HG03039 (cell line): ENCODE data around the gene CSRP2.
A peak's percentile ranks its signal among the peaks of the same experiment; 100 is the strongest.

ENCODE experiments used
- ATAC-seq: cut with Tn5 transposase; IDR thresholded peaks from one replicate; pipeline ENCODE4 v1.9.1; 2021; ENCODE audit warnings: mild to moderate bottlenecking, moderate library complexity; ENCODE audit not compliant: unreplicated experiment

Gene CSRP2

DNA sequence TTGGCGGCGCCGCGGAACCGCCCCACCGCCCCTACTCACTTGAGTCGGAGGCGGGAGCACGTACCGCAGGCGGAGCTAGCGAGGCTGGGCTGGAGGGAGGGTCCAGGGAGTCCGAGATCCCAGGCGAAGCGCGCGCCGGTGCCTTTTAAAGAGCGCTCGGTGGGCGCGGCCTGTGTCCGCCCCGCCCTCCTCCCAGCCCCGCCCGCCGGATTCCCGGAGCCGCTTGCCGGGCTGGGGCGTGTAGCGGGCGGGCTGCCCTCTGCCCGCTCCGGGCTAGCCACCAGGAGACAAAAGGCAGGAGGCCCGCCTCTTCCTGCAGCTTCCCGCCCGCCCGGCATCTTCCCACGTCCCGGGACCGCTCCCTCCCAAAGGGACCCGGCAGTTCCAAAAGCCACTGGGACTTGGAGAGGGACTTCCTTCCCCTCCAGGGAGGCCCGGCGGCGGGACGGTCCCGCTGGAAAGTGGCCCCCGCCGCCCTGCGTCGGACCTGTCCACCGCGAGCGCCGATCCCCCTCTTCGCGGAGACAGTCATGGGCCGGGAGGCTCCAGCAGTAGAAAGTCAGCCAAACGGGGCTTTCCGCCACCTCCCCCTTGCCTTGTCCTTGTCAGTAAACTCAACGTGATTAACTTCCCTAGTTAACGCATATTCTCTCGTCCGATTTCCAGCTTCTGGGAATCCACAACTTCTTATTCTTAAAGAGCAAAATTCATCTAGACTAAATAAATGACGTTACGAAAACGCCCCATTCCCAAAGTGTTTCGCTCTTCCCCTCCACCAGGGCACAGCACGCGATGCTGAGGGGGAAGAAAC lies at the start of gene CSRP2:
Gene CSRP2, minus strand, starts transcription at position 121 of the 811 bp plus-strand sequence. CDS start 12,759 bp downstream, outside the sequence.
- peak; percentile 90 for ATAC-seq

DNA sequence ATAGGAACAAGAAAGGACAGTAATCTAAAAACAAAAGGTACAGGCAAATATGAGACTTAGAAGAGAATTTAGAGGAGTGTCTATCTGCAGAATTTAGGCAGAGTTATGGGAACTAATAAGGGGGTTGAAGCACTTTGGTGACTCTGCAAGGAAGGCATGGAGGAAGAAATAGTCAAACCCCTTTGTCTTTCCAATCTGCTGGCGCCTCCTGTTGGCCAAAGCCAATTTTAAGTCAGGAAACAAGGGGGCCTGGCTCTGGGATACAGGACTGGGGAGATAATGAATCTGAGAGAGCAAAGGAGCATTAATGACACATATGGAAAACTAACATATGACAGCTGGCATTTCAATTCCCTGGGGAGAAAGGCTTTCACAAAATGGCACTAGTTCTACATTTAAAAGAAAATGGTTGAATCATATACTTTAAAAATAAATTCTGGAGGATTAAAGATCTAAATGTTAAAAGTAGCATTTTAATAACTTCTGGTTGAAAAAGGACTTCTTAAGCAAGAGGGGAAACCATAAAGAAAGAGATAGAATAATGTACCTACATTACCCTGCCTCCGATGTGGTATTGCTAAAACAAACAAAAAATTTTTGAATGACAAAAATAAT lies 48.5 kb upstream of the CSRP2 start:
- ATAC-seq: no peak

GRCh38 chr12:76925135-76925534 lies 46.3 kb upstream of the CSRP2 start:
- ATAC-seq: no peak

- no peak for ATAC-seq
Observed at GRCh38 chr12:76922866-76923265, 44.0 kb upstream of the CSRP2 start.

GRCh38 chr12:76921891-76922664 lies 43.3 kb upstream of the CSRP2 start:
- no peak for ATAC-seq

- ATAC-seq: no peak
Observed at GRCh38 chr12:76921100-76921471, 42.3 kb upstream of the CSRP2 start.

DNA sequence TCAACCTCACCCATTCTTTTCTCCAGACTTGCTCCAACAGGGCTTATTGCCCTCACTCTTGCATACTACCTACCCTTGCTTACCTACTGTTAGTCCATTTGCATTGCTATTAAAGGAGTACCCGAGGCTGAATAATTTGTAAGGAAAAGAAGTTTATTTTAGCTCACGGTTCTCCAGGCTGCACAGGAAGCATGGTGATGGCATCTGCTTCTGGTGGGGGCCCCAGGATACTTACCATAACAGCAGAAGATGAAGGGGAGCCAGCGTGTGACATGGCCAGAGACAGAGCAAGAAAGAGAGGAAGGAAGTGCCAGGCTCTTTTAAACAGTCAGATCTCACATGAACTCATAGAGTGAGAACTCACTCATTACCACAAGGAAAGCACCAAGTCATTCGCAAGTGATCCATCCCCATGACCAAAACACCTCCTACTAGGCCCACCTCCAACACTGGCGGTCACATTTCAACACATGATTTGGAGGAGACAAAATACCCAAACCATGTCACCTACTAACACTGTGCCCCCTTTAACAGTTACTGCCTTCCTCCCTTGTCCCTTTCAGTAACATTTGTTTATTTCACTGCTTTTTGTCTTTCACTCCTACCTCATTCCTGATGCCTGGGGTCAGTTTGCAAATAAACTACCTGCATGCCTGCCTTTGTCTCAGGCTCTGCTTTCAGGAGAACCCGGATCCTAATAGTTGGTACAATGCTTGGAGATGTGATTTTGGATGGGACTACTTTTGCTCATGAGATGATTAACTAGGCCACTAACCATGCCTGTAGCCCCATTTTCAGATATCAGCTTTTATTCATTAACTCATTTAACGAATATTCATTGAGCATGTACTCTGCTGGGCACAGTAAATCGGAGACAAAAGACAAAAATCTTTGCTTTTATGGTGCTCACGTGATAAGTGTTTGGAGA lies 41.6 kb upstream of the CSRP2 start:
- peak; percentile 89 for ATAC-seq

GRCh38 chr12:76919383-76920171 lies 40.8 kb upstream of the CSRP2 start:
- ATAC-seq: no peak

DNA sequence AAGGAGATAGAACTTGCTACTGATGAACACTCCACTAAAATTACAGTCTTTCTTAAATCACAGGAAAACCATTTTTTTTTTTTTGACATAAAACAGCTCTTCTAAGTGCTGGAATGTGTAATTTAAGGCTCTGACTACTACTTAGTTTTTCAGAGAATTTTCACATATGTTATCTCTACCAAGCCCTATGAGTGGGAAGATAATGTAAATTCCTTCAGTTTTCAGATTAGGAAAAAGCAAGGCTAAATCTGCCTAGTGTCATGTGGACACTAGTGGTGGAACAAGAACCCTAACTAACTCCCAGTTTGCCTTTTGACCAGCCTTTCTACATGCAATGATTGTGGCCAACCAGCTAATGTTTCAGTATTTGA lies 37.3 kb upstream of the CSRP2 start:
- ATAC-seq: no peak

GRCh38 chr12:76915361-76916169 lies 36.7 kb upstream of the CSRP2 start:
- no peak for ATAC-seq

DNA sequence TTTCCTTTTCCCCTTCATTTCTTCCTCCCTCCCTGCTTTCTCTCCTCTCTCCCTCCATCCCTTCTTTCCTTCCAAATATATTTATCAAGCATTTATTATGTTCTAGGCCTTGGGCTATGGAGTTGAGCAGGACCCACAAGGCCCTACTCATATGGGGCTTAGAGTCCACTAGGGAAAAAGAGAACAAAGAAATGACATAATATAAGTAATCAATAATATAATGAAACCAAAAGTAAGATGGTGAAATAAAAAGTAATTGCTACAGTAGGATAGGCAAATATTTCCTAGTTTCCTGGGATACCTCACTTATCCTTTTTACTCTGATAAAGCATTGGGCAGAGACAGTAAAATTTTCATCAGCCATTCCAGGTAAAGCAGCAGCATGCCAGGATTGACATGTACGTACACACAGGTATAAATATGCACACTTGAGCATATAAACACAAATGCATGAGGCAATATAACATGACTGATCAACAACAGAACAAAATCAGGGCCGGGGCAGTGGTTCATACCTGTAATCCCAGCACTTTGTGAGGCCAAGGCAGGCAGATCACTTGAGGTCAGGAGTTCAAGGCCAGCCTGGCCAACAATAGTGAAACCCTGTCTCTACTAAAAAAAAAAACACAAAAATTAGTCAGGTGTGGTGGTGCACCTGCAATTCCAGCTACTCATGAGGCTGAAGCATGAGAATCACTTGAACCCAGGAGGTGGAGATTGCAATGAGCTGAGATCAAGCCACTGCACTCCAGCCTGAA lies 35.5 kb upstream of the CSRP2 start:
- ATAC-seq: no peak

DNA sequence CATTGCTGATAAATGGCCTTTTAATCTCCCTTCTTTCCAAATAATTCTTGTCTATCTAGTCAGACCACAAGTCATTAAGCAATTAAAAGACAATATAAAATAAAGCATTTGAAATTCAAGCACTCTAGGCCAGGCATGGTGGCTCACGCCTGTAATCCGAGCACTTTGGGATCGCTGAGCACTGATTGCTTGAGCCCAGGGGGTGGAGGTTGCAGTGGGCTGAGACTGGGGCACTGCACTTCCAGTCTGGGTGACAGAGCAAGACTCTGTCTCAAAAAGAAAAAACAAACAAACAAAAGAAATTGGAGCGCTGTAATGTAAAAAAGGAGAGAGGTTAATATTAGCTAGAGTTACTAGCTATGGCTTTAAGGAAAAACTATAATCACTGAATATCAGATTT lies 30.5 kb upstream of the CSRP2 start:
- no peak for ATAC-seq

DNA sequence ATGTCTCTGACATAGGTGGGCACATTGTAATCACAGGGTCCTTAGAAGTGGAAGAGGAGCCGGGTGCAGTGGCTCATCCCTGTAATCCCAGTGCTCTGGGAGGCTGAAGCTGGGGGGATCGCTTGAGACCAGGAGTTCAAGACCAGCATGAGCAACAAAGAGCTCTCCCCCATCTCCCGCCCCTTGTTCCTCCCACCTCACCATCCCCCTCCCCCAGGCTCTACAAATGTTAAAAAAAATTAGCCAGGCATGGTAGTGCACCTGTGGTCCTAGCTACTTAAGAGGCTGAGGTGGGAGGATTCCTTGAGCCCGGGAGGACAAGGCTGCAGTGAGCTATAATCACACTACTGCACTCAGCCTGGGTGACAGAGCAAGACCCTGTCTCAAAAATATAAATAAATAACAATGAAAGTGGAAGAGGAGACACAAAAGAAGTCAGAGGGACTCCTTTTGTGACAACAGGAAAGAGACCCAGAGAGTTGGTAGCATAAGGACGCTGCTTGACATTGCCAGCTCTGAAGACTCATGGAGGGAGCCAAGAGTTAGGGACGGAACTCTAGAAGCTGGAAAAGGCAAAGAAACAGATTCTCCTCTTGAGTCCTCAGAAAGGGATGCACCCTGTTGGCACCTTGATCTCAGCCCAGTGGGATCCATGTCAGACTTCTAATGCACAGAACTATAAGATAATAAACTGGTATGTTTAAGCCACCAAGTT lies 29.6 kb upstream of the CSRP2 start:
- no peak for ATAC-seq

DNA sequence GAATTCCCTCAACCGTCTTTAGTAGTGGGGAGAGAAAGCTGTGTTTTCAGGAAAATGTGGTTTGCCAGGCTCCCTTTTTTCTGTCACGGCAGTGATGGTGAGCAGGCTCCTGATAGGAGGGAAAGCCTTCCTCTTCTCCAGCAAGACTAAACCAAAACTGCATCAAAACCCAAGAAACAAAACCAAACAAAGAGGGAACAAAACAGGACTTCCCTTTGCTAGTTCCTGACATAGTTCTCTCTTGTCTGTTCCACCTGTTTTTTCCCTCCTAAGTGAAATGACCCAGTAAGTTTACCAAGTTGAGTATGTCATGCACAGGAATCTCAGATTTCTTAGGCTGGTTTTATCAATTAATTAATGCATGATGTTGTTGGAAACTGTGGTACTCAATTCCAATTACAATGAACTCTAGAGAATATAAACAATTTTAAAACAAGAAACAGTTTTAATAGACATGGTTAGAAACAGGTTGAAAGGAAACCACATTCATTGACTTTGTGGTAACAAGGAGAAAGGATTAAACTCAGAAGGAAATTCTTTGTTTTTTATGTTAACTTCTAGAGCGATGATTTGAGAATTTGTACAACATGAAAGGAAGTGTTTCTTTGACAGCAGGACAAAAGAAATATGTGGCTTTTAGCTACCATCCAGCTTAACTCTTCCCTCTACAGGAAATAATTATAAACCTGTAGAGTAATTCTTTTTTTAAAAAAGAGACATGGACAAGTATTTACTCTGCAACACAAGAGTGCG lies 23.0 kb upstream of the CSRP2 start:
- no peak for ATAC-seq

- ATAC-seq: no peak
Observed at GRCh38 chr12:76899522-76899921, 20.7 kb upstream of the CSRP2 start.

DNA sequence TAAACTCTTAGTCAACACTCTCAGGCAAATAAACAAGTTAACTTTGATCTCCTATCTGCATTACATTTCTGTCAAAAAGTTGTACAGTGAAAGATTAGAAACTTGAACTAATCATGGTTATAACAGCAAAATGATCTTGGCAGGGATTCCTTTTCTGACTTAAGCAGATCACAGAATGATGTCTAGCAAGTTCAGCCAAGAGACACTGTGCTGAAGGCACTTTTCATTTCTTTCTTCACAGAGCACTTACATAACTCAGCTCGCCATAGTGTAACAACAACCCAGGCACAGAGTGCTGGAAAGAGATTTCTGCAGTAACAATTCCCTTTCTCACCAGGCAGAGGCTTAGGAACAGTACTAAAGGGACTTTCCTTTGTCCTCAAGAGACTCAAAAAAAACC lies 19.6 kb upstream of the CSRP2 start:
- ATAC-seq: no peak

DNA sequence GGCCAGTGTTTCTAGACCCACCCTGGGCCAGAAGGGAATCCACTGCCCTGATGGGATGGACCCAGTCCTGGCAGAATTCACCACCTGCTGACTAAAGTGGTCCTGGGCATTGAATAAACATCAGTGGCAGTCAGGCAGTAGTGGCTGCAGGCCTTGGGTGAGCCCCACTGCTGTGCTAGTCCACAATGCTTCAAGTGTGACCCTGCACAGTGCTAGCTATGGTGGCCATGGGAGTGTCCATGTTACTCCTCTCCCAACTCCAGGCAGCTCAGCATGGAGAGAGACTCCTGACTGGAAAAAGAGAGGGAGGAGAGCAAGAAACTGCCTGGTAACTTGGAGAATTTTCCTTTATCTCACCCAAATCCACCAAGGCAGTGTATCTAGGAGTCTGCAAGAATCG lies 17.5 kb upstream of the CSRP2 start:
- no peak for ATAC-seq
